HepG2 (cell line): Measurements from ENCODE around the gene MBLAC2. TPM values are rescaled to one million over a fixed set of nuclear protein-coding genes. Genes with fewer than 3 reads are reported as not detected.

Experiments used
- AHDC1 ChIP-seq: sonication (generic); formaldehyde crosslinking; IDR thresholded peaks from 2 replicates; pipeline ENCODE4 v1.5.1; 2020; ENCODE audit warnings: mild to moderate bottlenecking, missing genetic modification reagents, borderline replicate concordance
- EHMT2 ChIP-seq: fragments of 200-600 bp; sonication (generic); IDR thresholded peaks from 2 replicates; pipeline ENCODE4 v1.7.0; 2017; ENCODE audit warnings: antibody characterized with exemption, low read depth, low read length, borderline replicate concordance
- ERF ChIP-seq: IDR thresholded peaks from 2 replicates; pipeline ENCODE4 v1.6.1; 2018; ENCODE audit warnings: missing biosample characterization, missing genetic modification reagents
- HDAC2 ChIP-seq: sonication (generic); formaldehyde crosslinking; IDR thresholded peaks from 2 replicates; pipeline ENCODE4 v1.4.0; 2020; ENCODE audit warnings: missing genetic modification reagents
- KAT7 ChIP-seq: IDR thresholded peaks from 2 replicates; pipeline ENCODE4 v1.6.1; 2018; ENCODE audit warnings: borderline replicate concordance, missing compliant biosample characterization
- MAX ChIP-seq: IDR thresholded peaks from 2 replicates; pipeline ENCODE4 v1.6.1; 2012; ENCODE audit warnings: inconsistent platforms
- MED1 ChIP-seq: sonication (generic); formaldehyde crosslinking; IDR thresholded peaks from 2 replicates; pipeline ENCODE4 v1.4.0; 2020; ENCODE audit warnings: missing genetic modification reagents
- NR0B2 ChIP-seq: sonication (generic); formaldehyde crosslinking; IDR thresholded peaks from 2 replicates; pipeline ENCODE4 v1.4.0; 2020; ENCODE audit warnings: mild to moderate bottlenecking, missing genetic modification reagents
- PLRG1 ChIP-seq: fragments of 450-650 bp; conservative IDR thresholded peaks from 2 replicates; pipeline ENCODE4 v1.6.1; 2016
- RBM22 ChIP-seq: fragments of 200-400 bp; formaldehyde crosslinking; optimal IDR thresholded peaks from 2 replicates; pipeline ENCODE3; 2017; ENCODE audit warnings: mild to moderate bottlenecking, low read length, moderate library complexity
- SRSF4 ChIP-seq: fragments of 200-400 bp; formaldehyde crosslinking; IDR thresholded peaks from one replicate; pipeline ENCODE4 v1.6.1; 2018; ENCODE audit warnings: mild to moderate bottlenecking, low read depth, low read length, moderate library complexity; ENCODE audit not compliant: poor library complexity, severe bottlenecking
- YEATS4 ChIP-seq: sonication (generic); formaldehyde crosslinking; IDR thresholded peaks from 2 replicates; pipeline ENCODE4 v1.4.0; 2020; ENCODE audit warnings: missing genetic modification reagents, borderline replicate concordance
- ZBTB1 ChIP-seq: sonication (generic); formaldehyde crosslinking; IDR thresholded peaks from 2 replicates; pipeline ENCODE4 v1.4.0; 2020; ENCODE audit warnings: missing genetic modification reagents, borderline replicate concordance
- ZBTB14 ChIP-seq: sonication (generic); formaldehyde crosslinking; IDR thresholded peaks from 2 replicates; pipeline ENCODE4 v1.4.0; 2020; ENCODE audit warnings: missing genetic modification reagents
- ZNF513 ChIP-seq: sonication (generic); formaldehyde crosslinking; conservative IDR thresholded peaks from 2 replicates; pipeline ENCODE4 v1.5.0; 2020; ENCODE audit warnings: missing genetic modification reagents
- ZNF577 ChIP-seq: sonication (generic); formaldehyde crosslinking; IDR thresholded peaks from 2 replicates; pipeline ENCODE4 v1.4.0; 2020; ENCODE audit warnings: mild to moderate bottlenecking, low read depth, missing genetic modification reagents, borderline replicate concordance
- ZNF776 ChIP-seq: sonication (generic); formaldehyde crosslinking; IDR thresholded peaks from 2 replicates; pipeline ENCODE4 v1.4.0; 2020; ENCODE audit warnings: mild to moderate bottlenecking, missing genetic modification reagents
- ZNF839 ChIP-seq: sonication (generic); formaldehyde crosslinking; IDR thresholded peaks from 2 replicates; pipeline ENCODE4 v1.4.0; 2020; ENCODE audit warnings: missing genetic modification reagents, mild to moderate bottlenecking, borderline replicate concordance
- ZSCAN20 ChIP-seq: sonication (generic); formaldehyde crosslinking; IDR thresholded peaks from 2 replicates; pipeline ENCODE4 v1.4.0; 2020; ENCODE audit warnings: missing genetic modification reagents, mild to moderate bottlenecking, borderline replicate concordance
- ZSCAN25 ChIP-seq: sonication (generic); formaldehyde crosslinking; IDR thresholded peaks from 2 replicates; pipeline ENCODE4 v1.8.0; 2022; ENCODE audit warnings: mild to moderate bottlenecking, missing genetic modification reagents
- polyA plus RNA-seq, 8 experiments: library from polyadenylated mRNA; depleted of rRNA in 3 of 8; stranded (reverse) in 7 of 8; unstranded in 1 of 8; fragments of >200 nt; fragmentation: Illumina TruSeq in 4 of 8; extraction: Trizol in 4 of 8; gene quantifications; 2 replicates each; pipeline versions ENCODE4 v1.2.1 to v1.2.3, GENCODE V29; 2011 to 2016; ENCODE audit warnings: low read depth in 4 of 8, missing spikeins in 1 of 8, mixed read lengths in 1 of 8; ENCODE audit not compliant: insufficient read depth in 1 of 8
- total RNA-seq, 5 experiments: library from RNA; depleted of rRNA; stranded (reverse); fragments of >200 nt; fragmentation: Illumina TruSeq; extraction: Trizol; gene quantifications; 2 replicates each; pipeline ENCODE4 v1.2.3, GENCODE V29; 2016; ENCODE audit warnings: low read depth in 1 of 5

The MBLAC2 gene
- total and polyA plus RNA-seq, 2 of the 13 experiments (the other 11 are each of a cell fraction or from before 2014, with no cell fraction given), result 2.9 to 4.1 TPM

GRCh38 chr5:90409318-90410177 lies 65.0 kb downstream of the MBLAC2 start, which contains the start of gene CETN3 (continued):
- TF ChIP-seq KAT7 (CRISPR knock-in tag) (peak; percentile 77; the same call in 1 of the 2 replicates), EHMT2 (no peak), ZSCAN20 (CRISPR knock-in tag) (no peak), YEATS4 (peak; percentile 86), ZBTB14 (peak; percentile 54; the same call in 1 of the 2 replicates), ZNF776 (no peak; the same call in 1 of the 2 replicates), ZNF513 (CRISPR knock-in tag) (no peak), MED1 (CRISPR knock-in tag) (peak; percentile 58), MAX (peak; percentile 92), SRSF4 (no peak), ZSCAN25 (no peak), NR0B2 (CRISPR knock-in tag) (no peak; the same call in 1 of the 2 replicates), PLRG1 (no peak), ZNF839 (CRISPR knock-in tag) (no peak), ZNF577 (CRISPR knock-in tag) (no peak), RBM22 (peak; percentile 42), AHDC1 (no peak), ERF (CRISPR knock-in tag) (peak; percentile 61), HDAC2 (CRISPR knock-in tag) (peak; percentile 60), ZBTB1 (CRISPR knock-in tag) (no peak)
